Kidney epithelial cell (primary cell): ENCODE measurements around the gene IFI30. TPM values are rescaled to one million over a fixed set of nuclear protein-coding genes. Genes with fewer than 3 reads are reported as not detected.

Source experiments
- DNase-seq: peaks from one replicate; pipeline ENCODE4 v3.0.0-alpha.2; 2010; ENCODE audit warnings: low read depth
- H3K27me3 ChIP-seq: 2 replicates; pipeline ENCODE4 v1.6.0; 2011; ENCODE audit warnings: low read length; ENCODE audit not compliant: control insufficient read depth, insufficient read depth
- H3K36me3 ChIP-seq: 2 replicates; pipeline ENCODE4 v1.5.1; 2011; ENCODE audit warnings: low read length; ENCODE audit not compliant: control insufficient read depth, insufficient read depth
- H3K4me3 ChIP-seq: 2 replicates; pipeline ENCODE4 v1.5.1; 2011; ENCODE audit warnings: low read depth, mild to moderate bottlenecking, control low read depth, low read length
- total RNA-seq: library from RNA; depleted of rRNA; stranded (reverse); fragments of >200 nt; gene quantifications from 2 replicates; pipeline ENCODE4 v1.2.3, GENCODE V29; 2015
- TF ChIP-seq, protein P1 (sequence below): IDR thresholded peaks from 2 replicates; pipeline ENCODE4 v1.5.1; 2011; ENCODE audit warnings: mild to moderate bottlenecking, moderate library complexity, low read length, control low read depth, inconsistent platforms; ENCODE audit not compliant: insufficient read depth, poor library complexity, severe bottlenecking

IFI30 gene
- total RNA-seq, 1 donor from 2014 or later = 9.2 TPM

DNA sequence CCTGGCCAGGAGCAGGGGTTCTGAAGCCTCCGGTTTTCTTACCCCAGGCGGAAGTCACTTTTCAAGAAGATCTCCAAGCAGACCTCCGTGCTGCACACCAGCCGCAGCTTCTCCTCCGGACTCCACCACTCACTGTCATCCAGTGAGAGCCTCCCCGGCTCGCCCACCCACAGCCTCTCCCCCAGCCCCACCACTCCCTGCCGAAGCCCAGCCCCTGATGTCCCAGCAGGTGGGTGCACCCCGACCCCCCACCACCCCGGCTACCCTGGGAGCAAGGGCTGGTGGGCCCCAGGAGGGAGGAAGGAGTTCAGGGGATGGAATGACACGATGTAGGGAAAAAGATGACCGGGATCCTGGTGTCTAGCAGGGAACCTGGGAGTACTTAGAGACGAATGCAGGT, 26.2 kb upstream of the IFI30 start:
- TF ChIP-seq, protein P1, sequence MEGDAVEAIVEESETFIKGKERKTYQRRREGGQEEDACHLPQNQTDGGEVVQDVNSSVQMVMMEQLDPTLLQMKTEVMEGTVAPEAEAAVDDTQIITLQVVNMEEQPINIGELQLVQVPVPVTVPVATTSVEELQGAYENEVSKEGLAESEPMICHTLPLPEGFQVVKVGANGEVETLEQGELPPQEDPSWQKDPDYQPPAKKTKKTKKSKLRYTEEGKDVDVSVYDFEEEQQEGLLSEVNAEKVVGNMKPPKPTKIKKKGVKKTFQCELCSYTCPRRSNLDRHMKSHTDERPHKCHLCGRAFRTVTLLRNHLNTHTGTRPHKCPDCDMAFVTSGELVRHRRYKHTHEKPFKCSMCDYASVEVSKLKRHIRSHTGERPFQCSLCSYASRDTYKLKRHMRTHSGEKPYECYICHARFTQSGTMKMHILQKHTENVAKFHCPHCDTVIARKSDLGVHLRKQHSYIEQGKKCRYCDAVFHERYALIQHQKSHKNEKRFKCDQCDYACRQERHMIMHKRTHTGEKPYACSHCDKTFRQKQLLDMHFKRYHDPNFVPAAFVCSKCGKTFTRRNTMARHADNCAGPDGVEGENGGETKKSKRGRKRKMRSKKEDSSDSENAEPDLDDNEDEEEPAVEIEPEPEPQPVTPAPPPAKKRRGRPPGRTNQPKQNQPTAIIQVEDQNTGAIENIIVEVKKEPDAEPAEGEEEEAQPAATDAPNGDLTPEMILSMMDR = no peak
- peaks cover 2% of the 10 kb centered on the region for H3K36me3 ChIP-seq
- no peaks in the 10 kb centered on the region for H3K27me3 ChIP-seq
- H3K4me3 ChIP-seq = no peak overlapping the region
- DNase-seq = no peak

DNA sequence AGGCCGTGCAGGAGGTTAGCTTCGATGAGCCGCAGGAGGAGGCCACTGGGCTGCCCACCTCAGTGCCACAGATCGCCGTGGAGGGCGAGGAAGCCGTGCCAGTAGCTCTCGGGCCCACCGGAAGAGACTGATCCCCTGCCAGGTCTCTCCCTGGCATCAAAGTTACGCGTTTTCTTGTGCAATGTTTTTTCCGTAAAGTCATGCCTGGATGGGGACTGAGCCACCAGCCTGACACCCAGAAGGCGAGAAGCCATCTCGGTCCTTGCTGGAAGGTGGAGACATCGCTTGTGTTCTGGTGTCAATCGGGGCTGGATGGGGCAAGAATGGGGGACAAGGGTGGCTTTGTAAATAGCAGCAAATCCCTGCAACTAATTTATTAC, 24.0 kb upstream of the IFI30 start:
- no peak overlapping the region for H3K4me3 ChIP-seq
- DNase-seq = no peak
- TF ChIP-seq, protein P1 = no peak
- no peaks in the 10 kb centered on the region for H3K27me3 ChIP-seq
- peaks cover 2% of the 10 kb centered on the region for H3K36me3 ChIP-seq

DNA sequence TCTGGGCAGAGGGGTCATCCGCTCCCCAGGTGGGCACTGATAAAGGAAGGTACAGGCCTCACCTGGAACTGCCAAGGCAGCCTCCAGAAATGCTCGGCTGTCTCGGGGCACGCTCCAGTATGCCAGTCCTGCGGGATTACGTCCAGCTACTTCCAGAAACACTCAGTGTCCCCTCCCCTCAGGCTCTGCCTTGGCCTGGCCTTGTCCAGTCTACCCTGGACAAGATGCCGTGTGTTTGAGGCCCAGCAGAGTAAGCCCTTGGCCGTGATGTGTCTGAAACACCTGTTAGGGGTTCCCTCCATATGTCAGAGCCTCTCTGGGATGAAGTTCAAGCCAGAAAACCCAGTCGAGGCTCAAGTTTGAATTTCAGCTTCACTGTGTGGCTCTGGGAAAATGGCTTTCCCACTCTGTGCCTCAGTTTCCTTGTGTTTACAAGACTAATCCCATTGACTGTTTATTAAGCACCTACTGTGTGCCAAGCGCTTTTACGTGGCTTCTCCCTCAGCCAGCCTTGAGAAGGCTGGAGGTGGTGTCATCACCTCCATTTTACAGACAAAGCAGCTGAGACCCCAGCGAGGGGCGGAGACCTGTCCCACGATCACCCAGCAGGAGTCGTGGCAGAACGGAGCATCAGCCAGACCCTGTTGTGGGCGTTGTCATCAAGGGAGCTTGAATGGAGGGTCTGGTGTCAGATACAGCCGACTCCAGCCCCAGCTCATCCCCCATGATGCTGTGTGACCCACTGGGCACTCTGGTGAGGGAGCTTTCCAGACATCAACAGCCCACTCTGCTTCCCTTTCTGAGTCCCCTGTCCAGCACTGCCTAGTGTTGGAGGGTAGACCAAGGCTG, 22.6 kb upstream of the IFI30 start:
- TF ChIP-seq, protein P1 = no peak

DNA sequence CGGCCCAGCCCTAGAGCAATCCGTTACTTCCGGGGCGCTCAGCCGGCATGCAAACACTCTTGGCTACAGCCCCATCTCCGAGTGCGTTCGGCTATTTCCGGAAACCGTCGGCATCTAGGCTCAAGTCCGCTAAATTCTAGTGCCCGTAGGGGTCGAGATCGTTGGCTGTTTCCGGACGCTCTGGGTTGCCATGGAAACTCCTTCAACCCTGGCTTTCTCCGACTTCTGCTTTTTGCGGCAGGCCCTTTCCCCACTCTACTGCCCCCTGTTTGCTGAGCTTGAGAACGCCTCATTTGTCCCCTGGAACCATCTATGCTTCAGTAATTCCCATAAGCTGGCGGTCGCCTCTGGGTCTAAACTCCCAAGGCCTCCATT, 21.2 kb upstream of the IFI30 start:
- H3K4me3 ChIP-seq = peak overlapping the region; percentile 43
- H3K27me3 ChIP-seq = no peaks in the 10 kb centered on the region
- peaks cover 2% of the 10 kb centered on the region for H3K36me3 ChIP-seq
- TF ChIP-seq, protein P1 = peak; percentile 70
- DNase-seq = peak; percentile 95

More for the DNA sequence above, 22.6 kb upstream of the IFI30 start:
- H3K36me3 ChIP-seq = peaks cover 2% of the 10 kb centered on the region
- H3K27me3 ChIP-seq = no peaks in the 10 kb centered on the region
- H3K4me3 ChIP-seq = no peak overlapping the region
- DNase-seq = no peak

DNA sequence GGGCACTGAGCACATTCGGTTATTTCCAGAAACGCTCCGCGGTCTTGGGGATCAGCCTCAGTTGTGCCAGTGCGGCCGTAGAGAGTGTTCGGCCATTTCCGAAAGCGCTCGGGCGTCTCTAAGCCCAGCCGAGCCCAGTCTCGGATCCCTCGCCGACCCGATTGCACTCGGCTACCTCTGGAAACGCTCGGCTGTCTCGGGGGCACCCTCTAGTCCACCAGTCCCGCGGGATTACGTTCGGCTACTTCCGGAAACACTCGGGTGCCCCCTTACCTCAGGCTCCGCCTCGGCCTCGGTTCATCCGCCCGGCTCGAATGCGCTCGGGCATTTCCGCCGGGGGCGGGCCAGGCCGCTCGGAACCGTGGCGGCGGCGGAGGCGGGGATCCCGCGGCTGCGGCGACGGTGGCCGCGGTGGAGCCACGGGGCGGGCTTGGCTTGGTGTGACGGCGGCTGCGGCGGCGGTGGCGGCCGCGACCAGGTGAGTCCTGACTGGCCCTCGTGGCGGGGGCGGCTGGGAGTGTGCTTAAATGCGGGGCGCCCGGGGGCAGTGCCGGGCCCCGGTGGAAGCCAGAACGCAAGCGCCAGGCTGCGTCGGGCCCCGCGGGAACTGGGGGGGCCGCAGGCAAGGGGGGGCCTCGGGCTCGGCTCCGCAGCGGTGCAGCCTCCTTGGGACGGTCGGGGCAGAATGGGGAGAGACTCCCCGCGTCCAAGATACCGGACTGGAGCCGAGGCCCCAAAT, 20.6 kb upstream of the IFI30 start, which contains the start of gene PIK3R2:
TSS of gene PIK3R2 (plus strand) at position 347 of the 739 bp plus-strand sequence. CDS start 2,717 bp downstream, outside the sequence.
- TF ChIP-seq, protein P1 = no peak

More for the DNA sequence above, 20.6 kb upstream of the IFI30 start, which contains the start of gene PIK3R2:
- no peaks in the 10 kb centered on the region for H3K27me3 ChIP-seq
- DNase-seq = peak; percentile 85
- H3K4me3 ChIP-seq = peak within 1 kb of the TSS; percentile 96
- H3K36me3 ChIP-seq = peaks cover 2% of the 10 kb centered on the region
